Heart right ventricle (tissue), 16 donors: ENCODE data around the gene TSHR. TPM values are rescaled to one million over a fixed set of nuclear protein-coding genes. Genes with fewer than 3 reads are reported as not detected.

Experiments used
- ATAC-seq, 8 donors: fragments of 200-7000 bp; cut with Tn5 transposase; one replicate each; pipeline ENCODE4 v1.9.1; 2020; ENCODE audit warnings: mild to moderate bottlenecking in 8 of 8, moderate library complexity in 8 of 8, moderate number of reproducible peaks in 1 of 8
- DNase-seq, 2 donors: peaks; one replicate each; pipeline ENCODE4 v3.0.0-alpha.2; 2020
- H3K27ac ChIP-seq, 10 donors: fragments of 200-600 bp; sonication (generic) in 2 of 10; one replicate each; pipeline versions ENCODE4 v1.5.0 to v1.8.0; 2020 to 2022; ENCODE audit warnings: mild to moderate bottlenecking in 3 of 10
- H3K27me3 ChIP-seq, 7 donors: fragments of 200-600 bp; one replicate each; pipeline ENCODE4 v1.8.0; 2021 to 2022; ENCODE audit warnings: mild to moderate bottlenecking in 2 of 7
- H3K36me3 ChIP-seq, 9 donors: fragments of 200-600 bp; sonication (generic) in 1 of 9; one replicate each; pipeline versions ENCODE4 v1.5.0 to v1.8.0; 2020 to 2022; ENCODE audit warnings: mild to moderate bottlenecking in 2 of 9
- H3K4me1 ChIP-seq, 9 donors: fragments of 200-600 bp; sonication (generic) in 1 of 9; one replicate each; pipeline versions ENCODE4 v1.5.0 to v1.8.0; 2020 to 2022; ENCODE audit warnings: mild to moderate bottlenecking in 4 of 9
- H3K4me3 ChIP-seq, 10 donors: fragments of 200-600 bp; sonication (generic) in 2 of 10; one replicate each; pipeline versions ENCODE4 v1.5.0 to v1.8.0; 2020 to 2022; ENCODE audit warnings: mild to moderate bottlenecking in 7 of 10, moderate library complexity in 2 of 10
- H3K9me3 ChIP-seq, 11 donors: fragments of 200-600 bp in 10 of 11; sonication (generic) in 2 of 11; one replicate each; pipeline versions ENCODE4 v1.5.0 to v1.8.0; 2013 to 2022; ENCODE audit warnings: mild to moderate bottlenecking in 2 of 11, control low read depth in 1 of 11, moderate library complexity in 1 of 11
- WGBS, 2 donors: extraction: QIAGEN DNeasy Blood & Tissue Kit; methylation state at CpG; one replicate each; pipeline ENCODE4 v1.1.7; 2013; ENCODE audit warnings: inconsistent platforms in 1 of 2; 5-methylcytosine and 5-hydroxymethylcytosine counted together
- intact Hi-C, 10 donors: fragments of 100-400 bp; cut with DNase I; formaldehyde crosslinking; loops; one replicate each; pipeline versions ENCODE4 v1.11.1 to v1.14.2; 2022
- polyA plus RNA-seq, 2 donors: library from polyadenylated mRNA; stranded (reverse); fragments of 200-250 nt; gene quantifications; one replicate each; pipeline ENCODE4 v1.2.3, GENCODE V29; 2013
- total RNA-seq, 10 donors: library from RNA; stranded (reverse); fragmentation: NEBNext Ultra II Directional in 3 of 10; extraction: Animal tissue kit (Norgen Biotek cat#: 25700) in 3 of 10; gene quantifications; one replicate each; pipeline versions ENCODE4 v1.2.1 to v1.2.4, GENCODE V29; 2021 to 2023
- TF ChIP-seq, protein P1 (sequence below), 9 donors: fragments of 200-600 bp; sonication (generic) in 2 of 9; IDR thresholded peaks; one replicate each; pipeline versions ENCODE4 v1.5.0 to v1.8.0; 2021 to 2022; ENCODE audit warnings: antibody characterized with exemption in 9 of 9, mild to moderate bottlenecking in 5 of 9, moderate library complexity in 1 of 9
- donor health status: Arrhythmogenic right ventricular cardiomyopathy.
- donor health status: ischemic (EF 13 %, LVEDD 7.1; RV severe dilation, severe dysfunction).
- donor health status: healthy with polysubstance abuse.
- donor health status: DM: no; HTN: yes; CAD: no.
- donor health status: DM: no; HTN: no; CAD: no.
- donor health status: ischemic (EF 25% LVEDD 6.9; RV normal size, moderate dysfunction).
- donor health status: ischemic (EF 25% LVEDD 5.7; RV mildly dilated, moderate dysfunction).
- donor health status: healthy.
- donor health status: DM: yes; HTN: yes; CAD: no.
- donor health status: Ischemic cardiomyopathy.
- donor health status: ischemic (EF 35%, LVEDD 5.7; RV mildly dilated, moderate dysfunction).
- donor health status: nonischemic (EF 11% LVEDD 7.7; RV severe dilation, severe dysfunction).
- donor health status: DM: yes; HTN: yes; CAD: no.
- donor health status: PGD.
- donor health status: ischemic (EF 29% LVEDD 5.4; RV normal size, mild dysfunction).
- donor health status: nonischemic (EF 23%, LVEDD 6.1; RV moderate dilation, normal function).

The TSHR gene
- total and polyA plus RNA-seq, 12 donors: 0.04 TPM; not detected in 11

DNA sequence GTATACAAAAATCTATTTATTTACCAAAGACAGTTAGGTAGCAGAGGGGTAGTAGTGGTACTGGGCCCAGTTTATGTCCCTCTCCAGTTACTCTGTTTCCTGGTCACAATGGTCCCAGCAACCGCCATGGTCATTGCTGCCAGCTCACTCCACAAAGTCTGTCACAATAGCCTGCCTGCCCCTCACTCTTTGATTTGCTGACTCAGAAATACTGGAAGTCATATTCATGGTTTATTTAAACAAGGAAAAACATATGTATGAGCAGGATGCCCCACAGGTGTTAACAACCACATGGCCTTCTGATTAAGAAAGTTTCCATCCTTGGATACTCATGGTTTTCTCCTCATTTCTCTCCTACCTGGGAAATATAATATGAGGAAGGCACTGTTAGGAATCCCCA is 49.2 kb downstream of the TSHR start:
- no peaks in the 10 kb centered on the region for H3K36me3 ChIP-seq
- DNase-seq: no peak
- no peaks in the 10 kb centered on the region for H3K9me3 ChIP-seq
- H3K27ac ChIP-seq: no peak overlapping the region
- H3K4me1 ChIP-seq: peaks cover 0 to 8% (median 0%) of the 10 kb centered on the region in 9 donors
- ATAC-seq: no peak
- TF ChIP-seq, protein P1, sequence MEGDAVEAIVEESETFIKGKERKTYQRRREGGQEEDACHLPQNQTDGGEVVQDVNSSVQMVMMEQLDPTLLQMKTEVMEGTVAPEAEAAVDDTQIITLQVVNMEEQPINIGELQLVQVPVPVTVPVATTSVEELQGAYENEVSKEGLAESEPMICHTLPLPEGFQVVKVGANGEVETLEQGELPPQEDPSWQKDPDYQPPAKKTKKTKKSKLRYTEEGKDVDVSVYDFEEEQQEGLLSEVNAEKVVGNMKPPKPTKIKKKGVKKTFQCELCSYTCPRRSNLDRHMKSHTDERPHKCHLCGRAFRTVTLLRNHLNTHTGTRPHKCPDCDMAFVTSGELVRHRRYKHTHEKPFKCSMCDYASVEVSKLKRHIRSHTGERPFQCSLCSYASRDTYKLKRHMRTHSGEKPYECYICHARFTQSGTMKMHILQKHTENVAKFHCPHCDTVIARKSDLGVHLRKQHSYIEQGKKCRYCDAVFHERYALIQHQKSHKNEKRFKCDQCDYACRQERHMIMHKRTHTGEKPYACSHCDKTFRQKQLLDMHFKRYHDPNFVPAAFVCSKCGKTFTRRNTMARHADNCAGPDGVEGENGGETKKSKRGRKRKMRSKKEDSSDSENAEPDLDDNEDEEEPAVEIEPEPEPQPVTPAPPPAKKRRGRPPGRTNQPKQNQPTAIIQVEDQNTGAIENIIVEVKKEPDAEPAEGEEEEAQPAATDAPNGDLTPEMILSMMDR (IDR thresholded peaks at IDR 0.05): no peak
- H3K27me3 ChIP-seq: no peaks in the 10 kb centered on the region
- H3K4me3 ChIP-seq: no peak overlapping the region
- intact Hi-C loops: no loop called here
- WGBS, 2 donors: 100% methylated on average over 1 of the region's 1 CpG

DNA sequence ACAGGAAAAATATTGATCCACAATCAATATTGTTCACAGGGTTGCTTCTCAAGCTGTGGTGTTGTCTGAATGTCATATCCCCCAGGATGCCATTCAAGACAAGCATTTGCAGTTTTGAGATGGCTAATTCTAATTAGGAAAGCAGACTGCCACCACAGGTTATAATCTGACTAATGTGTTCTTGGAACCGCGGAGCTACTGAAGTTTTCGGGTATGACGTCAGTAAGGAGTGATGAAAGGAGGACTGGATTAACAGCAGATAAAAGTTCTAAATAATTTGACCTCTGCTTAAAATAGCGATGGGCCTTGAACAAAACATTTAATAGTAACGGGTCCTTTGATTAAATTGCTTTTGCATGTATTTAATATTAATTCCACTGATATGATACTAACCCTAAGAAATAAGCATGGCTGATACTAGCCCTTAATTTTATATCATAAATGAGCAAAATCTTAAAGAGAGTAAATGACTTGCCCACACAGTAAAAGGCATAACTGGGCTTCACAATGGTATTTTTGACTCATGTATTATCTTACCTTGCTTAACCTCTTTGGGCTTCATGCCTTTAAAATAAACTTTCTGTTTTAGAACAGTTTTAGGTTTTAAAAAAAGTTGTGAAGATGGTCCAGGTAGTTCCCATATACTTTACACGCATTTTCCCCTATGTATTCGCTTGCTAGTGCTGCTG is 50.3 kb downstream of the TSHR start:
- intact Hi-C loops: no loop called here
- Histone ChIP-seq H3K27me3 (no peaks in the 10 kb centered on the region), H3K9me3 (no peaks in the 10 kb centered on the region), H3K27ac (no peak overlapping the region), H3K4me1 (peaks cover 0 to 8% (median 0%) of the 10 kb centered on the region in 9 donors), H3K36me3 (no peaks in the 10 kb centered on the region), H3K4me3 (no peak overlapping the region)
- TF ChIP-seq, protein P1 (IDR thresholded peaks at IDR 0.05): no peak
- peak in 5 of 8 donors; percentile 35 to 78 (median 56) for ATAC-seq
- DNase-seq: no peak
- 48 to 52% methylated on average over 8 of the region's 8 CpGs for WGBS, 2 donors

DNA sequence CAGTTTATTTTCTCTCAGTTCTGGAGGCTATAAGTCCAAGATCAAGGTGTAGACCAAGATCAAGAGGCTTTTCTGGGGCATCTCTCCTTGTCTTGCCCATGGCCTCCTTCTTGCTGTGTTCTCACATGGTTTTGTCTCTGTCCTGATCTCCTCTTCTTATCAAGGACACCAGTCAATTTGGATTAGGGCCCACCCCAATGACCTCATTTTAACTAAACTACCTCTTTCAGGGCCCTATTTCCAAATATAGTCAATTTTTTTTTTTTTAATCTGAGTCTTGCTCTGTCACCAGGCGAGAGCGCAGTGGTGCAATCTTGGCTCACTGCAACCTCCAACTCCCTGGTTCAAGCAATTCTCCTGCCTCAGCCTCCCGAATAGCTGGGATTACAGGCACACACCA is 50.8 kb downstream of the TSHR start:
- H3K27me3 ChIP-seq: no peaks in the 10 kb centered on the region
- H3K27ac ChIP-seq: no peak overlapping the region
- ATAC-seq: no peak
- TF ChIP-seq, protein P1 (IDR thresholded peaks at IDR 0.05): no peak
- no peak overlapping the region for H3K4me3 ChIP-seq
- intact Hi-C loops: no loop called here
- peaks cover 0 to 8% (median 0%) of the 10 kb centered on the region in 9 donors for H3K4me1 ChIP-seq
- 89 to 94% methylated on average over 3 of the region's 3 CpGs for WGBS, 2 donors
- H3K9me3 ChIP-seq: no peaks in the 10 kb centered on the region
- DNase-seq: no peak
- H3K36me3 ChIP-seq: no peaks in the 10 kb centered on the region

DNA sequence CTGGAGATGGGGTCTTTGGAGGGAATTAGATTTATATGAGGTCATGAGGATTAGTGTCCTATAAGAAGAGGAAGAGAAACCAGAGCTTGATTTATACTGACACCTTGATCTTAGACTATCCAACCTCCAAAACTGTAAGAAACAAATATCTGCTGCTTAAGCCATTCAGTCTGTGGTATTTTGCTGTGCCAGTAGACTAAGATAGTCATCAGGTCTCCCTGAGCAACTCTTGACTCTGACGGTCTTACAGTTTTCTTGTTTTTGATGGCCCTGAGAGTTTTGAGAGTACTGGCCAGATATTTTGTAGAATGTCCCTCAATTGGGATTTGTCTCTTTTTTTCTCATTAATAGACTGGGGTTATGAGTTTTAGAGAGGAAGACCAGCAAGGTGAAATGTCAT is 51.7 kb downstream of the TSHR start:
- peaks cover 0 to 8% (median 0%) of the 10 kb centered on the region in 9 donors for H3K4me1 ChIP-seq
- no peak overlapping the region for H3K27ac ChIP-seq
- TF ChIP-seq, protein P1 (IDR thresholded peaks at IDR 0.05): no peak
- H3K36me3 ChIP-seq: no peaks in the 10 kb centered on the region
- 74 to 78% methylated on average over 1 of the region's 1 CpG for WGBS, 2 donors
- DNase-seq: no peak
- intact Hi-C loops: no loop called here
- H3K4me3 ChIP-seq: no peak overlapping the region
- ATAC-seq: no peak
- H3K27me3 ChIP-seq: no peaks in the 10 kb centered on the region
- H3K9me3 ChIP-seq: no peaks in the 10 kb centered on the region
